K562 (cell line): ENCODE results near the gene GADD45GIP1. TPM values are rescaled to one million over a fixed set of nuclear protein-coding genes. Genes with fewer than 3 reads are reported as not detected.

ENCODE experiments used
- ARID1B ChIP-seq: fragments of 450-650 bp; IDR thresholded peaks from 2 replicates; pipeline ENCODE4 v1.6.1; 2016; ENCODE audit warnings: antibody characterized with exemption, mild to moderate bottlenecking, inconsistent platforms
- CCAR2 ChIP-seq: fragments of 200-400 bp; formaldehyde crosslinking; IDR thresholded peaks from 2 replicates; pipeline ENCODE4 v1.6.1; 2017; ENCODE audit warnings: mild to moderate bottlenecking, low read depth, low read length
- DPF2 ChIP-seq: fragments of 450-650 bp; IDR thresholded peaks from 2 replicates; pipeline ENCODE4 v1.6.1; 2016
- E2F6 ChIP-seq, 2 experiments: IDR thresholded peaks; 2 replicates each; pipeline ENCODE4 v1.6.1; 2011; ENCODE audit warnings: borderline replicate concordance in 1 of 2, control low read depth in 1 of 2, low read depth in 1 of 2, low read length in 1 of 2, mild to moderate bottlenecking in 1 of 2, mixed read lengths in 1 of 2, moderate library complexity in 1 of 2; ENCODE audit not compliant: insufficient read depth in 1 of 2, insufficient read length in 1 of 2, poor library complexity in 1 of 2, severe bottlenecking in 1 of 2; ENCODE audit errors: extremely low read depth in 1 of 2
- E2F8 ChIP-seq: fragments of 450-650 bp; IDR thresholded peaks from 2 replicates; pipeline ENCODE4 v1.7.1; 2018; ENCODE audit warnings: mild to moderate bottlenecking, low read depth; ENCODE audit not compliant: partially characterized antibody
- EHMT2 ChIP-seq: fragments of 450-650 bp; IDR thresholded peaks from 2 replicates; pipeline ENCODE4 v1.6.1; 2018; ENCODE audit warnings: antibody characterized with exemption
- ELF2 ChIP-seq: fragments of 250-450 bp; sonication (Bioruptor Pico); IDR thresholded peaks from 2 replicates; pipeline ENCODE4 v1.5.0; 2021; ENCODE audit warnings: mild to moderate bottlenecking
- EP400 ChIP-seq: fragments of 450-650 bp; IDR thresholded peaks from 2 replicates; pipeline ENCODE4 v1.6.1; 2017; ENCODE audit warnings: antibody characterized with exemption, mild to moderate bottlenecking, moderate library complexity
- FOXO4 ChIP-seq: fragments of 450-650 bp; formaldehyde crosslinking; IDR thresholded peaks from 2 replicates; pipeline ENCODE4 v1.4.0; 2020; ENCODE audit warnings: mild to moderate bottlenecking, moderate library complexity
- GATA2 ChIP-seq: sonication (generic); formaldehyde crosslinking; IDR thresholded peaks from 2 replicates; pipeline ENCODE4 v1.4.0; 2020; ENCODE audit warnings: mild to moderate bottlenecking, missing genetic modification reagents
- HDAC3 ChIP-seq: fragments of 450-650 bp; IDR thresholded peaks from 2 replicates; pipeline ENCODE4 v1.6.1; 2018; ENCODE audit warnings: borderline replicate concordance, mild to moderate bottlenecking, moderate library complexity; ENCODE audit not compliant: partially characterized antibody
- L3MBTL2 ChIP-seq: fragments of 450-650 bp; IDR thresholded peaks from 2 replicates; pipeline ENCODE4 v1.6.1; 2016; ENCODE audit warnings: mild to moderate bottlenecking, moderate library complexity
- LCOR ChIP-seq: sonication (generic); formaldehyde crosslinking; IDR thresholded peaks from 2 replicates; pipeline ENCODE4 v1.8.0; 2022; ENCODE audit warnings: mild to moderate bottlenecking, missing genetic modification reagents
- NCOA6 ChIP-seq: fragments of 450-650 bp; IDR thresholded peaks from 2 replicates; pipeline ENCODE4 v1.6.1; 2017; ENCODE audit warnings: mild to moderate bottlenecking
- NFRKB ChIP-seq: fragments of 450-650 bp; IDR thresholded peaks from 2 replicates; pipeline ENCODE4 v1.6.1; 2016; ENCODE audit warnings: low read depth
- TAF15 ChIP-seq: fragments of 200-400 bp; formaldehyde crosslinking; IDR thresholded peaks from 2 replicates; pipeline ENCODE4 v1.6.1; 2017; ENCODE audit warnings: mild to moderate bottlenecking, low read depth, low read length, moderate library complexity
- TAL1 ChIP-seq: fragments of 450-650 bp; IDR thresholded peaks from 2 replicates; pipeline ENCODE4 v1.6.1; 2016; ENCODE audit warnings: mild to moderate bottlenecking
- TCF7 ChIP-seq: sonication (generic); IDR thresholded peaks from 2 replicates; pipeline ENCODE4 v1.6.1; 2016; ENCODE audit warnings: antibody characterized with exemption, borderline replicate concordance
- TGIF2 ChIP-seq: sonication (generic); formaldehyde crosslinking; IDR thresholded peaks from 2 replicates; pipeline ENCODE4 v1.8.1; 2022; ENCODE audit warnings: mild to moderate bottlenecking, missing genetic modification reagents, moderate library complexity
- XRCC3 ChIP-seq: fragments of 450-650 bp; IDR thresholded peaks from 2 replicates; pipeline ENCODE4 v1.6.1; 2017; ENCODE audit warnings: mild to moderate bottlenecking, moderate library complexity
- ZBTB26 ChIP-seq: fragments of 450-650 bp; formaldehyde crosslinking; IDR thresholded peaks from 2 replicates; pipeline ENCODE4 v1.4.0; 2022; ENCODE audit warnings: missing genetic modification characterization
- ZC3H8 ChIP-seq: fragments of 450-650 bp; IDR thresholded peaks from 2 replicates; pipeline ENCODE4 v1.6.1; 2017
- ZNF253 ChIP-seq: fragments of 250-450 bp; sonication (Bioruptor Pico); conservative IDR thresholded peaks from 2 replicates; pipeline ENCODE4 v1.6.1; 2021; ENCODE audit warnings: mild to moderate bottlenecking
- ZNF3 ChIP-seq: fragments of 250-450 bp; sonication (Bioruptor Pico); IDR thresholded peaks from 2 replicates; pipeline ENCODE4 v1.5.0; 2021; ENCODE audit warnings: mild to moderate bottlenecking, moderate library complexity
- ZNF583 ChIP-seq: fragments of 250-450 bp; sonication (Bioruptor Pico); IDR thresholded peaks from 2 replicates; pipeline ENCODE4 v1.4.0; 2020
- ZNF695 ChIP-seq: fragments of 450-650 bp; formaldehyde crosslinking; IDR thresholded peaks from 2 replicates; pipeline ENCODE4 v1.4.0; 2020; ENCODE audit warnings: mild to moderate bottlenecking, moderate library complexity
- polyA plus RNA-seq, 8 experiments: library from polyadenylated mRNA; depleted of rRNA in 4 of 8; stranded (reverse) in 5 of 8; unstranded in 3 of 8; fragments of >200 nt; fragmentation: Nextera tagmentation in 2 of 8; fragmentation: Illumina TruSeq in 1 of 8; extraction: Ambion mirVana in 2 of 8; extraction: Trizol in 1 of 8; gene quantifications; 2 replicates each; pipeline versions ENCODE4 v1.2.1 to v1.2.3, GENCODE V29; 2011 to 2014; ENCODE audit warnings: inconsistent platforms in 1 of 8, missing spikeins in 1 of 8
- total RNA-seq, 7 experiments: library from RNA; depleted of rRNA in 6 of 7; stranded (reverse); fragments of >200 nt in 6 of 7; fragmentation: Illumina TruSeq in 2 of 7; extraction: Trizol in 2 of 7; gene quantifications; 2 replicates each; pipeline versions ENCODE4 v1.2.1 to v1.2.3, GENCODE V29; 2011 to 2021; ENCODE audit warnings: low replicate concordance in 1 of 7

Gene GADD45GIP1
- total and polyA plus RNA-seq, 9 of the 15 experiments (the other 6 are each of a cell fraction or from before 2014, with no cell fraction given), result 5.1 to 161 (median 29.2) TPM

GRCh38 chr19:12983542-12984142 is 26.6 kb upstream of the GADD45GIP1 start (continued):
- TF ChIP-seq TAF15 (no peak), ELF2 (CRISPR knock-in tag) (no peak), NCOA6 (no peak), HDAC3 (no peak), ZC3H8 (no peak), TCF7 (no peak), ZNF253 (CRISPR knock-in tag) (no peak), ZNF583 (CRISPR knock-in tag) (no peak), ZBTB26 (CRISPR knock-in tag) (0 out of 2 replicates have a peak, but pooled peaks have one; percentile 3), L3MBTL2 (peak; percentile 25; the same call in 1 of the 2 replicates), XRCC3 (no peak), E2F6 (IDR thresholded peaks at IDR 0.05; ENCODE audit: borderline replicate concordance in 1 of 2, extremely low read depth in 1 of 2, insufficient read depth in 1 of 2, insufficient read length in 1 of 2, low read depth in 1 of 2, low read length in 1 of 2, poor library complexity in 1 of 2, severe bottlenecking in 1 of 2) (peak in 1 of 2 experiments; percentile 45), ZNF695 (CRISPR knock-in tag) (no peak), ARID1B (peak; percentile 23; the same call in 1 of the 2 replicates), CCAR2 (no peak), DPF2 (peak; percentile 24; the same call in 1 of the 2 replicates), LCOR (CRISPR knock-in tag) (no peak), EHMT2 (no peak), FOXO4 (CRISPR knock-in tag) (no peak), ZNF3 (CRISPR knock-in tag) (no peak), EP400 (peak; percentile 33; the same call in 1 of the 2 replicates), E2F8 (peak; percentile 75), GATA2 (CRISPR knock-in tag) (no peak), TGIF2 (CRISPR knock-in tag) (no peak), TAL1 (no peak), NFRKB (no peak)
